Activated naive CD8-positive, alpha-beta T cell treated with anti-CD3 and anti-CD28 coated beads for 36 hours (primary cell): ENCODE data around the gene POU2F1. TPM values are rescaled to one million over a fixed set of nuclear protein-coding genes. Genes with fewer than 3 reads are reported as not detected.
A peak's percentile ranks its signal among the peaks of the same experiment; 100 is the strongest.

Experiments used
- DNase-seq: peaks from one replicate; pipeline ENCODE4 v3.0.0; 2021
- H3K27ac Mint-ChIP-seq: one replicate; pipeline ENCODE4 v1.8.0; 2022; ENCODE audit warnings: mild to moderate bottlenecking, moderate library complexity, mixed read lengths
- H3K27me3 Mint-ChIP-seq: one replicate; pipeline ENCODE4 v1.8.0; 2022; ENCODE audit warnings: mild to moderate bottlenecking, mixed read lengths
- H3K36me3 Mint-ChIP-seq: one replicate; pipeline ENCODE4 v1.8.0; 2021; ENCODE audit warnings: mild to moderate bottlenecking, mixed read lengths
- H3K4me1 Mint-ChIP-seq: one replicate; pipeline ENCODE4 v1.8.0; 2021; ENCODE audit warnings: mixed read lengths
- H3K4me3 Mint-ChIP-seq: one replicate; pipeline ENCODE4 v1.8.0; 2022; ENCODE audit warnings: mild to moderate bottlenecking, moderate library complexity, mixed read lengths
- H3K9me3 Mint-ChIP-seq: one replicate; pipeline ENCODE4 v1.8.0; 2022; ENCODE audit warnings: mixed read lengths
- total RNA-seq, 2 experiments: library from RNA; stranded (reverse); gene quantifications; one replicate each; pipeline ENCODE4 v1.2.3, GENCODE V29; 2021

Gene POU2F1
- total RNA-seq, 2 experiments from 2014 or later = 13.5 to 17.3 TPM

- Mint-ChIP-seq H3K27ac (no peak overlapping the region), H3K36me3 (peaks cover 63% of the 10 kb centered on the region)
- no peak for DNase-seq
Observed at GRCh38 chr1:167441222-167441621, 220.5 kb downstream of the POU2F1 start.

GRCh38 chr1:167442142-167442848 is 221.6 kb downstream of the POU2F1 start:
- H3K27me3 Mint-ChIP-seq = no peaks in the 10 kb centered on the region
- DNase-seq = peak; percentile 75
- H3K9me3 Mint-ChIP-seq = no peaks in the 10 kb centered on the region
- H3K4me1 Mint-ChIP-seq = peaks cover 78% of the 10 kb centered on the region
- H3K27ac Mint-ChIP-seq = peak overlapping the region; percentile 62
- no peak overlapping the region for H3K4me3 Mint-ChIP-seq
- peaks cover 62% of the 10 kb centered on the region for H3K36me3 Mint-ChIP-seq

More at GRCh38 chr1:167441222-167441621, 220.5 kb downstream of the POU2F1 start:
- Mint-ChIP-seq H3K9me3 (no peaks in the 10 kb centered on the region), H3K4me1 (peaks cover 74% of the 10 kb centered on the region), H3K4me3 (no peak overlapping the region), H3K27me3 (no peaks in the 10 kb centered on the region)

- Mint-ChIP-seq H3K4me1 (peaks cover 79% of the 10 kb centered on the region), H3K27ac (peak overlapping the region; percentile 62), H3K36me3 (peaks cover 59% of the 10 kb centered on the region), H3K4me3 (no peak overlapping the region), H3K27me3 (no peaks in the 10 kb centered on the region), H3K9me3 (no peaks in the 10 kb centered on the region)
- no peak for DNase-seq
Observed at GRCh38 chr1:167442854-167443565, 222.3 kb downstream of the POU2F1 start.

GRCh38 chr1:167443757-167444156 is 223.1 kb downstream of the POU2F1 start:
- peak overlapping the region; percentile 9 for H3K27ac Mint-ChIP-seq
- no peaks in the 10 kb centered on the region for H3K9me3 Mint-ChIP-seq
- no peak for DNase-seq
- H3K36me3 Mint-ChIP-seq = peaks cover 52% of the 10 kb centered on the region
- H3K27me3 Mint-ChIP-seq = no peaks in the 10 kb centered on the region
- H3K4me3 Mint-ChIP-seq = no peak overlapping the region
- H3K4me1 Mint-ChIP-seq = peaks cover 79% of the 10 kb centered on the region

- Mint-ChIP-seq H3K36me3 (peaks cover 42% of the 10 kb centered on the region), H3K4me3 (peak overlapping the region; percentile 35), H3K27ac (peak overlapping the region; percentile 90), H3K9me3 (no peaks in the 10 kb centered on the region), H3K4me1 (peaks cover 76% of the 10 kb centered on the region), H3K27me3 (no peaks in the 10 kb centered on the region)
- no peak for DNase-seq
Observed at GRCh38 chr1:167446966-167447365, 226.3 kb downstream of the POU2F1 start.

- H3K36me3 Mint-ChIP-seq = peaks cover 46% of the 10 kb centered on the region
- no peaks in the 10 kb centered on the region for H3K27me3 Mint-ChIP-seq
Observed at GRCh38 chr1:167447521-167448136, 226.9 kb downstream of the POU2F1 start.

GRCh38 chr1:167450843-167451242 is 230.2 kb downstream of the POU2F1 start:
- no peaks in the 10 kb centered on the region for H3K27me3 Mint-ChIP-seq
- peaks cover 68% of the 10 kb centered on the region for H3K4me1 Mint-ChIP-seq
- H3K9me3 Mint-ChIP-seq = no peaks in the 10 kb centered on the region
- DNase-seq = no peak
- H3K4me3 Mint-ChIP-seq = peak overlapping the region; percentile 60
- H3K36me3 Mint-ChIP-seq = peaks cover 35% of the 10 kb centered on the region
- H3K27ac Mint-ChIP-seq = peak overlapping the region; percentile 92

More at GRCh38 chr1:167447521-167448136, 226.9 kb downstream of the POU2F1 start:
- Mint-ChIP-seq H3K4me1 (peaks cover 77% of the 10 kb centered on the region), H3K4me3 (peak overlapping the region; percentile 40), H3K9me3 (no peaks in the 10 kb centered on the region), H3K27ac (peak overlapping the region; percentile 90)
- peak; percentile 78 for DNase-seq

GRCh38 chr1:167452483-167452882 is 231.8 kb downstream of the POU2F1 start:
- peak overlapping the region; percentile 44 for H3K27ac Mint-ChIP-seq
- H3K4me1 Mint-ChIP-seq = peaks cover 67% of the 10 kb centered on the region
- DNase-seq = no peak
- peaks cover 21% of the 10 kb centered on the region for H3K36me3 Mint-ChIP-seq
- no peaks in the 10 kb centered on the region for H3K9me3 Mint-ChIP-seq
- H3K4me3 Mint-ChIP-seq = no peak overlapping the region
- no peaks in the 10 kb centered on the region for H3K27me3 Mint-ChIP-seq

- Mint-ChIP-seq H3K4me1 (peaks cover 66% of the 10 kb centered on the region), H3K27ac (peak overlapping the region; percentile 81), H3K27me3 (no peaks in the 10 kb centered on the region), H3K4me3 (peak overlapping the region; percentile 32), H3K36me3 (peaks cover 24% of the 10 kb centered on the region), H3K9me3 (no peaks in the 10 kb centered on the region)
- no peak for DNase-seq
Observed at GRCh38 chr1:167453123-167453522, 232.4 kb downstream of the POU2F1 start.

- H3K4me1 Mint-ChIP-seq = peaks cover 56% of the 10 kb centered on the region
- no peaks in the 10 kb centered on the region for H3K27me3 Mint-ChIP-seq
- peaks cover 32% of the 10 kb centered on the region for H3K36me3 Mint-ChIP-seq
- no peaks in the 10 kb centered on the region for H3K9me3 Mint-ChIP-seq
- no peak for DNase-seq
- H3K27ac Mint-ChIP-seq = peak overlapping the region; percentile 79
- H3K4me3 Mint-ChIP-seq = peak overlapping the region; percentile 78
Observed at GRCh38 chr1:167454304-167454893, 233.7 kb downstream of the POU2F1 start.

- Mint-ChIP-seq H3K4me3 (peak overlapping the region; percentile 78), H3K27me3 (no peaks in the 10 kb centered on the region), H3K4me1 (peaks cover 60% of the 10 kb centered on the region), H3K9me3 (no peaks in the 10 kb centered on the region), H3K27ac (peak overlapping the region; percentile 79), H3K36me3 (peaks cover 35% of the 10 kb centered on the region)
- DNase-seq = peak; percentile 83
Observed at GRCh38 chr1:167454894-167455785, 234.5 kb downstream of the POU2F1 start.

- peak overlapping the region; percentile 92 for H3K27ac Mint-ChIP-seq
- peak; percentile 68 for DNase-seq
- peaks cover 35% of the 10 kb centered on the region for H3K36me3 Mint-ChIP-seq
- no peaks in the 10 kb centered on the region for H3K9me3 Mint-ChIP-seq
- H3K27me3 Mint-ChIP-seq = no peaks in the 10 kb centered on the region
- peaks cover 56% of the 10 kb centered on the region for H3K4me1 Mint-ChIP-seq
- H3K4me3 Mint-ChIP-seq = peak overlapping the region; percentile 78
Observed at GRCh38 chr1:167455786-167456446, 235.2 kb downstream of the POU2F1 start.

GRCh38 chr1:167456524-167456923 is 235.8 kb downstream of the POU2F1 start:
- Mint-ChIP-seq H3K4me1 (peaks cover 58% of the 10 kb centered on the region), H3K27me3 (no peaks in the 10 kb centered on the region), H3K9me3 (no peaks in the 10 kb centered on the region), H3K4me3 (peak overlapping the region; percentile 66), H3K27ac (peak overlapping the region; percentile 92), H3K36me3 (peaks cover 33% of the 10 kb centered on the region)
- no peak for DNase-seq

GRCh38 chr1:167456926-167457325 is 236.2 kb downstream of the POU2F1 start:
- Mint-ChIP-seq H3K36me3 (peaks cover 34% of the 10 kb centered on the region), H3K4me1 (peaks cover 60% of the 10 kb centered on the region), H3K4me3 (no peak overlapping the region), H3K27ac (peak overlapping the region; percentile 92), H3K27me3 (no peaks in the 10 kb centered on the region), H3K9me3 (no peaks in the 10 kb centered on the region)
- DNase-seq = no peak
